UCSD-AML1 (cell line): Measurements from ENCODE around the gene CFAP61.
"Not testable (repeated sequence)": the region's sequence is repeated elsewhere in the genome, so short reads cannot be mapped to it uniquely, and the experiment has no call there.

Experiments
- DNase-seq: peaks from one replicate; lab custom pipeline; 2025; ENCODE audit not compliant: unreplicated experiment; lab: John Stamatoyannopoulos, UW

CFAP61 gene

GRCh38 chr20:20205862-20206236 lies 153.5 kb downstream of the CFAP61 start:
- DNase-seq, result no peak

GRCh38 chr20:20206788-20207187 lies 154.5 kb downstream of the CFAP61 start:
- no peak for DNase-seq

GRCh38 chr20:20207291-20207690 lies 155.0 kb downstream of the CFAP61 start:
- no peak for DNase-seq

- no peak for DNase-seq
Measured at GRCh38 chr20:20207872-20208271, 155.5 kb downstream of the CFAP61 start.

GRCh38 chr20:20209684-20210083 lies 157.4 kb downstream of the CFAP61 start:
- no peak for DNase-seq

- no peak for DNase-seq
Measured at GRCh38 chr20:20210327-20210726, 158.0 kb downstream of the CFAP61 start.

- no peak for DNase-seq
Measured at GRCh38 chr20:20210943-20211273, 158.6 kb downstream of the CFAP61 start.

GRCh38 chr20:20211274-20211987 lies 159.1 kb downstream of the CFAP61 start:
- no peak for DNase-seq

GRCh38 chr20:20211988-20212518 lies 159.7 kb downstream of the CFAP61 start:
- DNase-seq, result no peak

GRCh38 chr20:20212675-20213096 lies 160.4 kb downstream of the CFAP61 start:
- DNase-seq, result no peak

GRCh38 chr20:20213526-20214121 lies 161.3 kb downstream of the CFAP61 start:
- DNase-seq, result no peak

GRCh38 chr20:20214757-20215275 lies 162.5 kb downstream of the CFAP61 start:
- no peak for DNase-seq

GRCh38 chr20:20215976-20216727 lies 163.8 kb downstream of the CFAP61 start:
- DNase-seq, result no peak

- DNase-seq, result no peak
Measured at GRCh38 chr20:20216941-20217340, 164.6 kb downstream of the CFAP61 start.

GRCh38 chr20:20217621-20218020 lies 165.3 kb downstream of the CFAP61 start:
- no peak for DNase-seq

- not testable (repeated sequence) for DNase-seq
Measured at GRCh38 chr20:20218106-20218505, 165.8 kb downstream of the CFAP61 start.

- no peak for DNase-seq
Measured at GRCh38 chr20:20219016-20219415, 166.7 kb downstream of the CFAP61 start.

GRCh38 chr20:20220134-20220533 lies 167.8 kb downstream of the CFAP61 start:
- no peak for DNase-seq

- DNase-seq, result no peak
Measured at GRCh38 chr20:20223981-20224380, 171.6 kb downstream of the CFAP61 start.

GRCh38 chr20:20224806-20225205 lies 172.5 kb downstream of the CFAP61 start:
- DNase-seq, result no peak

GRCh38 chr20:20225325-20226043 lies 173.2 kb downstream of the CFAP61 start:
- no peak for DNase-seq
